Mucosa of gallbladder (tissue), 1 donor: Measurements from ENCODE around the gene CLDN10. TPM values are rescaled to one million over a fixed set of nuclear protein-coding genes. Genes with fewer than 3 reads are reported as not detected.
"Not testable (repeated sequence)": the region's sequence is repeated elsewhere in the genome, so short reads cannot be mapped to it uniquely, and the experiment has no call there.

Experiments used
- DNase-seq: peaks from one replicate; pipeline ENCODE4 v3.0.0-alpha.2; 2020; ENCODE audit warnings: low spot score
- total RNA-seq: library from RNA; stranded (reverse); gene quantifications from one replicate; pipeline ENCODE4 v1.2.1, GENCODE V29; 2021
- donor health status: DM: no; HTN: no; CAD: no.

Gene CLDN10
- total RNA-seq, 1 donor from 2014 or later, result 85.7 TPM

DNA sequence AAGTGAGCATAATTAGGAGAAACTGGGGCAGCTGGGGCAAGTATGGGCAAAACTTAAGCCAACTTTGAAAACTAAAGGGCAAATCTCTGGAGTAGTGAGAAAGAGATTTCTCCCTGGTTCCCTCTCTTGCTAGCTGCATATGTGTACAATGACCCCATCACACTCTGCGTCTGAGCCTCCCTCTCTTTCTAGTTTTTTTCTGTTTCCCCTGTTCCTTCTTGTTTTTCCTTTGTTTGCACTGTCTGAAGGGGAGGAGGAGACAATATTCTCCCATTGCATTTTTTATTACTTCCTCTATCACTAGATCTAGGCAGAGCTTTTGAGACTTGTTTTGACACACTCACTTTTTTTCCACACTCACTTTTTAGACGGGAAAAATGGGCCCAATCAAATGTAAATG, 11.2 kb upstream of the CLDN10 start:
- DNase-seq, result no peak

- DNase-seq, result no peak
These were observed 10.5 kb upstream of the CLDN10 start for GRCh38 chr13:95541911-95542474.

DNA sequence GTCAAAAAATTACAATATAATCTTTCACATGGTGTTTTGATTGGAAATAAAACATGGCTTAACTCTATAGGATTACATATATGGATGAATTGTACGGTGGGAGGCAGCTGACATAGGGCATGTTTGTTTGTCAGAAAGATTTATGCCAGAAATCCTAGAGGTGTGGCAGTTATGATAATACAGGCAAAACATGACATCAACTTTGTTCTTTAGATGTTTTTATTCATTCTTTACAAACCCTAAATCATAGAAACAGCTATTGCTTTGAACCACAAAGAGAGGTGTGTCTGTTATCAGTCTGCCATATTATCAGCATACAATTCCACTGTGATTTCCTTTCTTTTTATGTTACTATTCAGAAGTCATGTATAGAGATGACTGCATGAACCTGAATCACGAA, 8.2 kb upstream of the CLDN10 start:
- DNase-seq, result no peak

- DNase-seq, result no peak
These were observed 5.6 kb upstream of the CLDN10 start for GRCh38 chr13:95546919-95547318.

- no peak for DNase-seq
These were observed 4.9 kb upstream of the CLDN10 start for GRCh38 chr13:95547531-95548167.

GRCh38 chr13:95552208-95552538, 347 bp upstream of the CLDN10 start:
- no peak for DNase-seq

DNA sequence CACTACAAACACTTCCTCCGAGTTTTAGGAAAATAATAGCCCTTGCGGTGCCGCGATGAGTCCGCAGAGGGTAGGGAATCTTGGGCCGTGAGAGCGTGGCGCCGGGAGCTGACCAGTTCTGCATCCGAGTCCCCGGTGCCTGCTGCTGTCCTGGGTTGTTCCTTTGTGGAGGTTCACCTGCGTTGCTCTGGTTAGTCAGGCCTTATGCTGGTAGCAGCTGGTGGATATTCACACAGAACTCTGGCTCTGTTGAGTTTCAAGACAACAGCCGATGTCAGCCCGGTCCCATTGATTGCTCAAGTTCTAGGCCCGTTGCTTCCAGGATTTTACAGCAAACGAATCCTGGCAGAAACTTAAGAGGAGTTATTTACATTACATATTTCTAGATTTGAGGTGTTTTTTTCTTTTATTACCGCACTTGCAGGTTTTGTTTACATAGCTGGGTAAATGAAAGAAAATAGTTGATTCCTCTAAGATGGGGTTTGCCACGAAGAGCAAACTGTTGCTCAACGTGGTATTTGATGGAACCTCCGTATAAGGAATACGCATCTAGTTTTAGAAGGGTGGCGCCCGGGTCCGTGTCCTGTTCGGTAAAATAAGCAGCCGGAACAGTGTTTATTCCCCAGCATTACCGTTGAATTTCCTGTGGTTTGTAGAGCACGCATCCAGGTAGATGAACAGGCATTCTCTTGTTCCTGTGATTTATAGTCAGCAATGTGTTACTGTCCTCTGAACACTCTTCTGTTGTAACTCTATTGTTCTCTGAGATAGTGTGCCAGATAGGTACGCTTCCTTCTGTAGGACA, 1.3 kb downstream of the CLDN10 start:
- no peak for DNase-seq

- no peak for DNase-seq
These were observed 4.5 kb downstream of the CLDN10 start for GRCh38 chr13:95557013-95557412.

DNA sequence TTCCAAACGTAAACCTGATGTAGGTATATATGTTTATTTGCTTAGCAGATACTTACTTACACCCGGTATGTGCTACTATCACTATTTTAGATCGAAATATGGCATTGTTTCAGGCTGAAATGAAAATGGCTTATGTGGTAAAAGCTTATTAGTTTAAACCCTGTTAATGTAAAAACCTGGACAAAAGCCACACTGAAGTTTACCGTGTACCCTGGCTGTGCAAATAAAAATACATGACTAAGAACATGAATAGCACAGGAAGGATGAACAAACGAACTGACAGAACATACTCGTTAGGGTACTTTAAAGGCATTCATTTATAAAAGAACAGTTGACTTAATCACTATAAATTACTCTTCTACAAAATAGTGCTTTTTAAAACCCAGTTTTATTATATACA, 6.6 kb downstream of the CLDN10 start:
- DNase-seq, result no peak

GRCh38 chr13:95560387-95560786, 7.9 kb downstream of the CLDN10 start:
- no peak for DNase-seq

GRCh38 chr13:95564091-95564490, 11.6 kb downstream of the CLDN10 start:
- no peak for DNase-seq

GRCh38 chr13:95564733-95565291, 12.3 kb downstream of the CLDN10 start:
- DNase-seq, result no peak

DNA sequence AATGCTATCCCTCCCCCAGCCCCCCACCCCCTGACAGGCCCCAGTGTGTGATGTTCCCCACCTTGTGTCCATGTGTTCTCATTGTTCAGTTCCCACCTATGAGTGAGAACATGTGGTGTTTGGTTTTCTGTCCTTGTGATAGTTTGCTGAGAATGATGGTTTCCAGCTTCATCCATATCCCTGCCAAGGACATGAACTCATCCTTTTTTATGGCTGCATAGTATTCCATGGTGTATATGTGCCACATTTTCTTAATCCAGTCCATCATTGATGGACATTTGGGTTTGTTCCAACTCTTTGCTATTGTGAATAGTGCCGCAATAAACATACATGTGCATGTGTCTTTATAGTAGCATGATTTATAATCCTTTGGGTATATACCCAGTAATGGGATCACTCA, 13.2 kb downstream of the CLDN10 start:
- not testable (repeated sequence) for DNase-seq

- no peak for DNase-seq
These were observed 15.6 kb downstream of the CLDN10 start for GRCh38 chr13:95568131-95568530.

DNA sequence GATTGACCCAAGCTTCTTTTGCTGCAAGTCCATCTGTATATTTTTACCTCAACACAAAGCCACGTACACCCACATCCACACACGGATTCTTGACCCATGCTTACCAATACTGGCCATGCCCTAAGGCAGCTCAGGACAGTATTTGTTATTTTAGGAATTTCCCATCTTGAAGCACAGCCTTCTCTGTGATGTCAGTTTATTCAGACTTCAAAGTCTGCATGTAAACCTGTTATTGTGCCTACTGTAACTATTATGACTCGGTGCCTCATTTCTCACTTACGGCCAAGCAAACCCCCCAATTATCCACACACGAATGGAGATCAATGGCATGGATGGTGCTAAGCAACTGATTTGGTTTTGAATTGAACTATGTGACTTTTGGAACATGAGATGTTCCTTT, 17.5 kb downstream of the CLDN10 start:
- DNase-seq, result no peak

GRCh38 chr13:95571941-95572340, 19.4 kb downstream of the CLDN10 start:
- DNase-seq, result no peak

GRCh38 chr13:95573221-95573620, 20.7 kb downstream of the CLDN10 start:
- DNase-seq, result no peak

GRCh38 chr13:95579303-95579702, 26.8 kb downstream of the CLDN10 start:
- no peak for DNase-seq

DNA sequence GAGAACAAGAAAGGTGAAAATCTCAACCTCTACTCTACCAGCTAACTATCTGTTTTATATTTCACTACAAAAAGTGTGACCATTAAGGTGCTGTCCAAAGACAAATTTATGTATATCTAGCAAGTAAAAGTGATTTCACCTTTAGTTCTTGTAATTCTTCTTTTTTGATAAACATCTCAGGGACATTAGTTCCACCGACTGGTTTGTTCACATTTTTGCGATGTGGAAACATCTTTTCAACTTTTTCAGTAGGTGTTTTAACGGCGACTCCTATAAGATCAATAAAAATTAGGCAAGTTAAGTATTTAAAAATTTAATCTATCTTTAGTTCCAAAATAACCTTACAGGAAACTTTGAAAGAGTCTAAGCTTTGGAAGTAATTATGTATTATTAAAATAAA, 33.3 kb downstream of the CLDN10 start:
- no peak for DNase-seq

DNA sequence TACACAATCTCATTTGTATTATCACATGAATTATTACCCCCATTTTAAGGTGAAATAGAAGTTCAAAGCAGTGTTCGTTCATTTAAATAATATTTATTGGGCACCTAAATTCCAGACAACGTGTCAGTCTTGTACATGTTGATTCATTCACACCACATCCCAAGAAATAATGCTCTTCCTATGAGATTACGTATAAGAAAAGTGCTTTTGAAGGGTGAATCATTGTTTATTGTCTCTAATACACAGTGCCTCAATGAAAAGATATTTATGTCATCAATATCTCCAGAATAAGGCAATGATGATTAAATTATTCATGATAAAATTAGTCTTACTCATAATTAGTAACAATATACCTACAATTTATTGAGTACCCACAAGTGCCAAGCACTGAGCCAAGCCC, 35.6 kb downstream of the CLDN10 start:
- DNase-seq, result no peak

DNA sequence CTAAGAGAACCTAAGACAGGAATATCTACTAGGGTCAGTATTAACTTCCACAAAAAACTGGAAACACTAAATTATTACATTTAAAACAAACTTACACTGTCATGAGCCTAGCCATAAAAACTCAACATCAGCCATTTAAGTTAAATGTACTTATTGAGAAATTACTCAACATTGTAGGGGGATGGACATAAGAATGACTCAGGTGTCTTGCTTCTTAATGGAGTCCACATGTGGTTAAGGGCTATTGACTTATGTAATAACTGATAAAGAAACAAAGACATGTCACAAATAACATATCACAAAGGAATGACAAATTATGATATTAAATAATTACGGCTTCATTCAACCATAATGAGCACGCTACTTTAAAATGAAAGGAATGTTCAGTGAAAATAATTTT, 36.2 kb downstream of the CLDN10 start:
- DNase-seq, result no peak

DNA sequence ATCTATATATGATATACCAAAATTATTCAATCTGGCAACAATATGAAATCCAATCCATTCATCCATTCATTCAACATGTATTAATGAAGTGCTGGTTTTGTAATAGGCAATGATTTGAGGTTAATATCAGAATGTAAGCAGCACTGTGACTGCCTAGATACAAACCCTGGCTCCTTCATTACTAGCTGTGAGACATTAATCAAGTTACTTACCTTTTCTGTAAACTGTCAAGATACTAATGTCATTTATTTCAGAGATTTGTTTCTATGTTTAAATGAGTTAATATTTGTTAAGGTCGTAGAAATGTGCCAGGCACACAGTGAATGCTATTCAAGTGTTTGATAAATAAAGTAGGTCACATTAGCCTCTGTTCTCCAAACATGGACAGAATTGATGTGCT, 40.9 kb downstream of the CLDN10 start:
- no peak for DNase-seq

- DNase-seq, result no peak
These were observed 44.2 kb downstream of the CLDN10 start for GRCh38 chr13:95596701-95597100.
